ENCODE measurements around the gene DAND5.
A peak's percentile ranks its signal among the peaks of the same experiment; 100 is the strongest.

DAND5 gene

DNA sequence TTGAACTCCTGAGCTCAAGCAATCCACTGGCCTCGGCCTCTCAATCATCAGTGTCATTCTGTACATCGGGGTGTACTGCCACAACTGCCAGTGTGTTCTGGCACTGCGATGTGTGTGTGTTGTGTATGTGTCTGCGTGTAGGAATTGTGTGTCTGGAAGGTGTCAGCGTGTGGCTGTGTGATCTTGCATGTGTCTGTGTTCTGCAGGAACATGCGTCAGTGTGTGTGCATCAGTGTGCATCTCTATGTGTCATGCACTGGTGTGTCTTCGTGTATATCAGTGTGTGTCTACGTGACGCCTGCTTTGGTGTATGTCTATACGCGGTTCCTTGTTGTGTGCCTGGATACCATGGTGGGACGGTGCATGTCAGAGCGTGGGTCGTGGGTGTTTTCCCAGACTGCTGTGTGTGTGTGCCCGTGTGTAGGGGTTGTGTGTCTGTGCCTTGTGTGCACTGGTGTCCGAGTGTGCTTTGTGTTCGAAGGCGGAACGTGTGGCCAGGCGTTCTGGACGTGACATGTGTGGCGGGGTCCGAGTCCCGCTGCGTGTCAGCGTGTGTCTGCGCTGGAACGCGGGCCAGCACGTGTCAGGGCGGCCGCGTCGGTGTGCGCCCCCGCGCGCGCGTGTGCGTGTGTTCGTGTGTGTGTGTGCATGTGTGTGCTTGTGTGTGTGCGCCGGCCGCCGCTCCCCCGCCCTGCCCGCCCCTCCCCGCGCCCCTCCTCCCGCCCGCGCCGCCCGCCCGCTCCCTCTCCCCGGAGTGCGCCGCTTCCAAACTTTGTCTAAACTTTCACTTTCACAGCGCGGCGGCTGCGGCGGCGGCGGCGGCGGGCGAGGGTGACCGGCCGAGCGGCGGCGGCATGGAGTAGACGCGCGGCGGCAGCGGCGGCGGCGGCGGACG is 25.6 kb downstream of the DAND5 start, which contains the start of gene NFIX:
NFIX (plus strand) TSS at position 775 of the 895 bp plus-strand sequence. CDS start 363 bp downstream, outside the sequence.
- H3K4me3 ChIP-seq (ENCODE audit: low read depth, low read length) = peak within 1 kb of the TSS; percentile 19
- TF ChIP-seq, protein P1, sequence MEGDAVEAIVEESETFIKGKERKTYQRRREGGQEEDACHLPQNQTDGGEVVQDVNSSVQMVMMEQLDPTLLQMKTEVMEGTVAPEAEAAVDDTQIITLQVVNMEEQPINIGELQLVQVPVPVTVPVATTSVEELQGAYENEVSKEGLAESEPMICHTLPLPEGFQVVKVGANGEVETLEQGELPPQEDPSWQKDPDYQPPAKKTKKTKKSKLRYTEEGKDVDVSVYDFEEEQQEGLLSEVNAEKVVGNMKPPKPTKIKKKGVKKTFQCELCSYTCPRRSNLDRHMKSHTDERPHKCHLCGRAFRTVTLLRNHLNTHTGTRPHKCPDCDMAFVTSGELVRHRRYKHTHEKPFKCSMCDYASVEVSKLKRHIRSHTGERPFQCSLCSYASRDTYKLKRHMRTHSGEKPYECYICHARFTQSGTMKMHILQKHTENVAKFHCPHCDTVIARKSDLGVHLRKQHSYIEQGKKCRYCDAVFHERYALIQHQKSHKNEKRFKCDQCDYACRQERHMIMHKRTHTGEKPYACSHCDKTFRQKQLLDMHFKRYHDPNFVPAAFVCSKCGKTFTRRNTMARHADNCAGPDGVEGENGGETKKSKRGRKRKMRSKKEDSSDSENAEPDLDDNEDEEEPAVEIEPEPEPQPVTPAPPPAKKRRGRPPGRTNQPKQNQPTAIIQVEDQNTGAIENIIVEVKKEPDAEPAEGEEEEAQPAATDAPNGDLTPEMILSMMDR (IDR thresholded peaks at IDR 0.05; ENCODE audit: insufficient read depth, low read depth, low read length, missing control alignments) = no peak
- peak; percentile 35 for DNase-seq (ENCODE audit: low read depth)

DNA sequence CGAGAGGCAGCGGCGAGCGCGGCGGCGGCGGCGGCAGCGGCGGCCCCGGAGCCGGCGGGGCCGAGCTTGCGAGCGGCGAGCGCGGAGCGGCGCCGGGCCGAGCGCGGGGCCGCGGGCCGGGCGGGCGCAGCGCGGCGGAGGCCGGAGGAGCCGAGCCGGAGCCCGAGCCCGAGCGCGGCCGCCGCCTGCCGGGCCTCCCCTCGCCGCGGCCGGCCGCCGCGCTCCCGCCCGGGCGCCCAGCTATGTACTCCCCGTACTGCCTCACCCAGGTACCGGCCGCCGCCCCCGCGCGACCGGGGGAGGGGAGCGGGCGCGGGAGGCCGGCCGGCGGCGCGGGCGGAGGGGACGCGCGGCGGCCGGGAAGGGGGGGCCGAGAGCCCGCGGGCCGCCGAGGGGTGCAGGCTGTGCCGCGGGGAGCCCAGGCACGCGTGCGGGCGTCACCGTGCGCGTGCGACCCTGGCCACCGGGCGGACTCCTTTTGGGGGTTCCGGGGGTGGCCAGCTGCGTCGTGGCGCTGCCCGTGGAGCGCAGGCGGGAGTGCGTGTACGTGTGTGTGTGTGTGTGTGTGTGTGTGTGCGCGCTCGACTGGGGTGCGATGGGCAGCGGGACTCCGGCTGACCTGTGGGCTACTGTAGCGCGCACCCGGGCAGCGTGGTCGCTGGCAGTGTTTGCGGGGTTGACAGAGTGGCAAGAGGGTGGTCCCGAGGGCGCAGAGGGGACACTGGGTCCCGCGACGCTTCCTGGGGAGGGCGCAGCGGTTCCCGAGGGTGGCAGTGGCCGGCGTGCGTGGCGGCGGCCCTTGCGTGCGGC is 26.4 kb downstream of the DAND5 start:
- no peak for DNase-seq (ENCODE audit: low read depth)
- H3K4me3 ChIP-seq (ENCODE audit: low read depth, low read length) = no peak overlapping the region
- TF ChIP-seq, protein P1 (IDR thresholded peaks at IDR 0.05; ENCODE audit: insufficient read depth, low read depth, low read length, missing control alignments) = no peak

GRCh38 chr19:12996406-12997094 is 27.2 kb downstream of the DAND5 start:
- H3K4me3 ChIP-seq (ENCODE audit: low read depth, low read length) = no peak overlapping the region
- DNase-seq (ENCODE audit: low read depth) = no peak

DNA sequence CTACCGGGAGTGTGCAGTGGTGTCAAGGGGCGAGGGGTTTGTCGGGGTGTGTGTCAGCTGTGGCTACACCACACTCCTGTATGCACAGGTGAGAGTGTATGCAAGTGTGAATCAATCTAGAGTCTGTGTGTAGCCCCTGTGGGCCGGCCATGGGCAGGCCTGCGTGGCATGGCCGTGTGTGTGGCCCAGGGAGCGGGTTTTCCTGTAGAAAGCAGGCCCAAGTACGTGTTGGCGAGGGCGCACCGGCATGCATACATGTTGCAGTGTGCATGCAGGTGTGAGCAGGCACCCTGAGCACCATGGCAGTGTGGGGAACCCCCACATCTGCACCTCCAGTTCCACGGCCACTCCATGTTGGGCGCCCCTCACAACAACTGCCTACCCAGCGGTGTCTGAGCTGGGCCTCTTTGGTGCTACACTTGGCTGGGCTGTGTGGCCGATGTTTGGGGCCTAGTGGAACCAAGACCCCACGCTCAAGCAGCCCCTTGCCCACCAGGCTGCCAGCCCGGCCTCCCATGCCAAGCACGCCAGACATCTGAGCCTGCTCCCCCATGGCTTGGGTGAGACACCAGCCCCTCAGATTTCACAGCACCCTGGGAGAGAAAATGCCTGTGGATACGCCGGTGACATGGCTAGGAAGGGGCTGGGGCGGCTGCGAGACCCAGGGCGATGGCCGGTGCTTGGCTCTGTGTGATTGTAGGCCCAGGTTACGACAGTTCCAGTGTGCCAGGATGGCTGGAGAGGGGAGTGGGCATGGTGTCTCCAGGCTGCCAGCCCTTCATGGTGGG is 28.0 kb downstream of the DAND5 start:
- no peak overlapping the region for H3K4me3 ChIP-seq (ENCODE audit: low read depth, low read length)
- TF ChIP-seq, protein P1 (IDR thresholded peaks at IDR 0.05; ENCODE audit: insufficient read depth, low read depth, low read length, missing control alignments) = no peak
- DNase-seq (ENCODE audit: low read depth) = no peak

More at GRCh38 chr19:12996406-12997094, 27.2 kb downstream of the DAND5 start:
- TF ChIP-seq, protein P1 (IDR thresholded peaks at IDR 0.05; ENCODE audit: insufficient read depth, low read depth, low read length, missing control alignments) = no peak

DNA sequence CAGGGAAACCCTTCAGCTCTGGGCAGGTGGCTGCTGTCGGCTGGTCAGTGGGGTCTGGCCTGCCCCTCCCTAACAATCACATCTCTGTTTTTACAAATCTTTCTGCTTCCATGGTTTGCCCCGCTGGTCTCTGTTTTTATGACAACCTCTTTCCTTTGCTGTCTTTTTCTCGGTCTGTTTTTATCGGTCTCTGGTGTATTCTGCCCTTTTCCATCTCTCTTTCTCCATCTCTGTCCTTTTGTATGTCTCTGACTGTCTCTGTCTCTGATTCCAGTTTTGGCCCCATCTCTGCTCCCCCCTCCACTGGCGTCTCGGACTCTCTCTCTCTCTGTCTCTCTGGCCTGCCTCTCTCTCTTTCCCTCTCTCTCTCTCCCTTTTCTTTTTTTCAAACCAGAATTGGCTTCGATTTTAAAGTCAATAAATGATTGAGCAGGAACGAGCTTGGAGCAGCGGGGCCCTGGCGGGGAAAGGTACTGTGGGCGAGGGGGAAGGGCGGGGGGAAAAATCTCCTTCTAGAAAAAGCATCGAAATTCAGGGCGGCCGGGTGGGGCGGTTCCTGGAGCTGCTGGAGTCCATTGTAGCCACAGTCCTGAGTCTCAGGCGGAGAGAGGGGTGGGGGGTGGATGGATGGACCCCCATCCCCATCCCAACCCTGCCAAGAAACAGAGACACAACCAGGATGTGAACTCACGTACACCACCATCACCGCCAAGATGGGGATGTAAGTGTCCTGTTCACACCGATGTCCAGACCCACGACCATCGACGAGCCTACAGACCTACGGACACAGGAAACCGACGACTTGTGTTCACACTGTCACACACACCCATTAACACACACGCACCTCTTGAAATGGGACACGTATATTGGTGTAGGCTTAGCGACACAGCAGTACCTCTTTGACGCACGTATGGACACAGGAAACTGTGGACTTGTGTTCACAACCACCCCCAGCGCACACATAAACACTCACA is 28.9 kb downstream of the DAND5 start:
- H3K4me3 ChIP-seq (ENCODE audit: low read depth, low read length) = no peak overlapping the region
- DNase-seq (ENCODE audit: low read depth) = no peak
- TF ChIP-seq, protein P1 (IDR thresholded peaks at IDR 0.05; ENCODE audit: insufficient read depth, low read depth, low read length, missing control alignments) = no peak

All from GM12865 (cell line).